CD14-positive monocyte (primary cell): ENCODE data around the gene QSER1. TPM values are rescaled to one million over a fixed set of nuclear protein-coding genes. Genes with fewer than 3 reads are reported as not detected.

Experiments used
- DNase-seq, 3 donors: peaks; one replicate each; pipeline ENCODE4 v3.0.0-alpha.2; 2011 to 2022
- H2AFZ ChIP-seq: 2 replicates; pipeline ENCODE4 v1.6.0; 2012; ENCODE audit warnings: mild to moderate bottlenecking, low read depth, low read length, inconsistent platforms; ENCODE audit not compliant: insufficient read depth, poor library complexity, severe bottlenecking
- H3K27ac ChIP-seq, 2 donors: 1 replicate in 1 of 2; 2 replicates in 1 of 2; pipeline ENCODE4 v1.5.1; 2012 to 2013; ENCODE audit warnings: low read length in 2 of 2, control low read depth in 1 of 2, inconsistent platforms in 1 of 2, low read depth in 1 of 2, mild to moderate bottlenecking in 1 of 2
- H3K27me3 ChIP-seq, 2 donors: one replicate each; pipeline versions ENCODE4 v1.6.0 to v1.6.1; 2011 to 2013; ENCODE audit warnings: low read length in 2 of 2; ENCODE audit not compliant: control insufficient read depth in 2 of 2, insufficient read depth in 2 of 2
- H3K36me3 ChIP-seq, 2 donors: replicated peaks in 1 of 2; 1 replicate in 1 of 2; 2 replicates in 1 of 2; pipeline versions ENCODE4 v1.5.1 to v1.6.1; 2012 to 2013; ENCODE audit warnings: low read length in 2 of 2, control low read depth in 1 of 2, inconsistent platforms in 1 of 2, mild to moderate bottlenecking in 1 of 2; ENCODE audit not compliant: insufficient read depth in 2 of 2, control insufficient read depth in 1 of 2
- H3K4me1 ChIP-seq, 2 donors: 1 replicate in 1 of 2; 2 replicates in 1 of 2; pipeline versions ENCODE4 v1.5.1 to v1.6.1; 2012 to 2013; ENCODE audit warnings: low read length in 2 of 2, control low read depth in 1 of 2, inconsistent platforms in 1 of 2, mild to moderate bottlenecking in 1 of 2, moderate library complexity in 1 of 2; ENCODE audit not compliant: insufficient read depth in 2 of 2, control insufficient read depth in 1 of 2
- H3K4me2 ChIP-seq: replicated peaks from 2 replicates; pipeline ENCODE3; 2012; ENCODE audit warnings: low read length, moderate library complexity, mild to moderate bottlenecking; ENCODE audit not compliant: poor library complexity, severe bottlenecking; ENCODE audit errors: extremely low read depth
- H3K4me3 ChIP-seq, 3 experiments: fragments of 200-600 bp in 1 of 3; sonication (generic) in 1 of 3; replicated peaks in 1 of 3; 1 replicate in 2 of 3; 2 replicates in 1 of 3; pipeline ENCODE4 v1.5.1; 2011 to 2013; ENCODE audit warnings: low read length in 3 of 3, mild to moderate bottlenecking in 3 of 3, control low read depth in 2 of 3, low read depth in 2 of 3, inconsistent platforms in 1 of 3, moderate library complexity in 1 of 3
- H3K79me2 ChIP-seq: 2 replicates; pipeline ENCODE4 v1.6.0; 2012; ENCODE audit warnings: mild to moderate bottlenecking, control low read depth, inconsistent platforms, low read length, moderate library complexity; ENCODE audit not compliant: insufficient read depth
- H3K9ac ChIP-seq: 2 replicates; pipeline ENCODE4 v1.6.0; 2017; ENCODE audit warnings: low read length, mild to moderate bottlenecking; ENCODE audit not compliant: insufficient read depth, poor library complexity, severe bottlenecking
- H3K9me3 ChIP-seq, 2 donors: replicated peaks in 1 of 2; 1 replicate in 1 of 2; 2 replicates in 1 of 2; pipeline versions ENCODE4 v1.5.1 to v1.6.1; 2012 to 2013; ENCODE audit warnings: low read length in 2 of 2, control low read depth in 1 of 2; ENCODE audit not compliant: control insufficient read depth in 1 of 2, insufficient read depth in 1 of 2
- H4K20me1 ChIP-seq: 2 replicates; pipeline ENCODE4 v1.6.0; 2012; ENCODE audit warnings: mild to moderate bottlenecking, low read length, control low read depth, moderate library complexity; ENCODE audit not compliant: insufficient read depth
- H3K27ac Mint-ChIP-seq, 7 donors: one replicate each; pipeline ENCODE4 v1.8.0; 2020; ENCODE audit warnings: mild to moderate bottlenecking in 7 of 7, mixed read lengths in 7 of 7, moderate library complexity in 6 of 7, inconsistent platforms in 2 of 7
- H3K27me3 Mint-ChIP-seq, 3 donors: one replicate each; pipeline ENCODE4 v1.8.0; 2021 to 2022; ENCODE audit warnings: low read depth in 3 of 3, mild to moderate bottlenecking in 3 of 3, mixed read lengths in 3 of 3, moderate library complexity in 3 of 3, inconsistent platforms in 1 of 3
- H3K36me3 Mint-ChIP-seq, 2 donors: one replicate each; pipeline ENCODE4 v1.8.0; 2020; ENCODE audit warnings: mixed read lengths in 2 of 2, inconsistent platforms in 1 of 2, mild to moderate bottlenecking in 1 of 2
- H3K4me1 Mint-ChIP-seq: one replicate; pipeline ENCODE4 v1.8.0; 2020; ENCODE audit warnings: mild to moderate bottlenecking, mixed read lengths
- H3K4me3 Mint-ChIP-seq, 2 donors: one replicate each; pipeline ENCODE4 v1.8.0; 2020; ENCODE audit warnings: mild to moderate bottlenecking in 2 of 2, mixed read lengths in 2 of 2, moderate library complexity in 1 of 2
- H3K9me3 Mint-ChIP-seq, 7 donors: one replicate each; pipeline ENCODE4 v1.8.0; 2020 to 2022; ENCODE audit warnings: mixed read lengths in 7 of 7, mild to moderate bottlenecking in 6 of 7, moderate library complexity in 6 of 7, inconsistent platforms in 2 of 7
- WGBS: methylation state at CpG from one replicate; pipeline ENCODE4 v1.1.5; 2013; ENCODE audit warnings: missing lambda C conversion rate; ENCODE audit not compliant: insufficient coverage; 5-methylcytosine and 5-hydroxymethylcytosine counted together
- intact Hi-C, 2 donors: fragments of 100-400 bp; cut with micrococcal nuclease; formaldehyde crosslinking; loops; one replicate each; pipeline versions ENCODE4 v1.15.0 to v1.15.1; 2023
- polyA plus RNA-seq, 3 donors: library from polyadenylated mRNA; depleted of rRNA in 1 of 3; unstranded in 2 of 3; stranded (reverse) in 1 of 3; fragments of 300-500 nt in 2 of 3; fragments of >200 nt in 1 of 3; fragmentation: Illumina TruSeq in 2 of 3; gene quantifications; 1 replicate in 2 of 3; 2 replicates in 1 of 3; pipeline ENCODE4 v1.2.3, GENCODE V29; 2012 to 2021
- TF ChIP-seq, protein P1 (sequence below): fragments of 200-600 bp; IDR thresholded peaks from one replicate; pipeline ENCODE4 v1.8.0; 2022; ENCODE audit warnings: antibody characterized with exemption, mild to moderate bottlenecking

The QSER1 gene
- polyA plus RNA-seq, 3 donors: 1.1 to 7.0 (median 2.5) TPM

DNA sequence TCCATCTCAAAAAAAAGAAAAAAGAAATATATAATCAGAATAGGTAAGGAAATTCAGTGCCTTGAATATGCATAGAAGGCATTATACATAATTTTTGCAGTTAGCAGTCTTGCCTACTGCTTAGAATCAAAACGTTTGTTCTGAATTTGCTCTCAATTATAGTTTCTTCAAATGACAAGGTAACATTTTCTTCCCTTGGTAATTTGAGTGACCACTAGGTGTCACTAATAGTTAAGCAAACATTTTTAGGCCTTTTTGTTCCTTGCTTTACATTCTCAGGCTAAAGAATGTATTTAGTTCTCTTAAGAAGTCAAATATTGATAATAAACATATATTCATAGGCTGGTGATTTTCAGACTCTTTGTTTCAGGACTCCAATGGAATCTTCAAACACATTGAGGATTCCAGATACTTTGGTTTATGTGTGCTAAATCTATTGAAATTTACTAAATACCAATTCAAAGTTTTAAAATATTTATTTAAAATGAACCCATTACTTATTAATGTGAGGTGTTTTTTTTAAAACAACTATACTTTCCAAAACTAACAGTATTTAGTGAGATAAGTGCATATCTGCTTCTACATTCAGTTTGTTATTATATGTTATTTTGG, 68.0 kb downstream of the QSER1 start:
- H3K9me3 ChIP-seq: no peaks in the 10 kb centered on the region

DNA sequence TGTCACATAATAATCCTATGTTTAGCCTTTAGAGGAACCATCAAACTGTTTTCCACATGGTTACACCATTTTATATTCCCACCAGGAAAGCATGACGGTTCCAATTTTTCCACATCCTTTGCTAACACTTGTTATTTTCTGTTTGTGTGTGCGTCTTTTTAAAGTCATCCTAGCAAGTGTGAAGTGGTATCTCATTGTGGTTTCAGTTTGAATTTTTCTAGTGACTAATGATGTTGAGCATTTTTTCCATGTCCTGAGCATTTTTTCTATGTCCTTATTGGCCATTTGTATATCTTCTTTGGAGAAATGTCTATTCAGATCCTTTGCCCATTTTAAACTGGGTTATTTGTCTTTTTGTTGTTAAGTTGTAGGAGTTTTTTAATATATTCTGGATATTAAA, 69.4 kb downstream of the QSER1 start:
- no peak overlapping the region for H3K4me2 ChIP-seq
- no peak overlapping the region for H3K4me3 ChIP-seq
- H4K20me1 ChIP-seq: no peaks in the 10 kb centered on the region
- Mint-ChIP-seq H3K4me1 (no peaks in the 10 kb centered on the region), H3K27me3 (no peaks in the 10 kb centered on the region), H3K9me3 (no peaks in the 10 kb centered on the region), H3K36me3 (peaks cover 50 to 69% of the 10 kb centered on the region in 2 donors), H3K4me3 (no peak overlapping the region), H3K27ac (peak overlapping the region in 1 of 7 donors; percentile 3)
- peaks cover 43 to 82% of the 10 kb centered on the region in 2 donors for H3K36me3 ChIP-seq
- no CpG with 5 or more reads among the region's 2 CpGs for WGBS
- H3K4me1 ChIP-seq: no peaks in the 10 kb centered on the region
- no peak overlapping the region for H3K27ac ChIP-seq
- H3K9me3 ChIP-seq: no peaks in the 10 kb centered on the region
- intact Hi-C loops: loop anchor here in 1 of 2 donors (10.0 kb wide), 1 partner anchor 363 kb away; no protein-coding TSS in a partner anchor
- no peak overlapping the region for H2AFZ ChIP-seq
- no peak for DNase-seq
- H3K9ac ChIP-seq: no peak overlapping the region
- no peaks in the 10 kb centered on the region for H3K79me2 ChIP-seq
- no peaks in the 10 kb centered on the region for H3K27me3 ChIP-seq
- TF ChIP-seq, protein P1, sequence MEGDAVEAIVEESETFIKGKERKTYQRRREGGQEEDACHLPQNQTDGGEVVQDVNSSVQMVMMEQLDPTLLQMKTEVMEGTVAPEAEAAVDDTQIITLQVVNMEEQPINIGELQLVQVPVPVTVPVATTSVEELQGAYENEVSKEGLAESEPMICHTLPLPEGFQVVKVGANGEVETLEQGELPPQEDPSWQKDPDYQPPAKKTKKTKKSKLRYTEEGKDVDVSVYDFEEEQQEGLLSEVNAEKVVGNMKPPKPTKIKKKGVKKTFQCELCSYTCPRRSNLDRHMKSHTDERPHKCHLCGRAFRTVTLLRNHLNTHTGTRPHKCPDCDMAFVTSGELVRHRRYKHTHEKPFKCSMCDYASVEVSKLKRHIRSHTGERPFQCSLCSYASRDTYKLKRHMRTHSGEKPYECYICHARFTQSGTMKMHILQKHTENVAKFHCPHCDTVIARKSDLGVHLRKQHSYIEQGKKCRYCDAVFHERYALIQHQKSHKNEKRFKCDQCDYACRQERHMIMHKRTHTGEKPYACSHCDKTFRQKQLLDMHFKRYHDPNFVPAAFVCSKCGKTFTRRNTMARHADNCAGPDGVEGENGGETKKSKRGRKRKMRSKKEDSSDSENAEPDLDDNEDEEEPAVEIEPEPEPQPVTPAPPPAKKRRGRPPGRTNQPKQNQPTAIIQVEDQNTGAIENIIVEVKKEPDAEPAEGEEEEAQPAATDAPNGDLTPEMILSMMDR: no peak

More for the DNA sequence above, 68.0 kb downstream of the QSER1 start:
- no peak overlapping the region for H3K4me3 ChIP-seq
- H3K27me3 ChIP-seq: no peaks in the 10 kb centered on the region
- intact Hi-C loops: loop anchor here (1.0 to 10.0 kb wide), 3 partner anchors 105 to 364 kb away; no protein-coding TSS in a partner anchor
- no peaks in the 10 kb centered on the region for H4K20me1 ChIP-seq
- H3K36me3 Mint-ChIP-seq: peaks cover 47 to 66% of the 10 kb centered on the region in 2 donors
- H3K4me3 Mint-ChIP-seq: no peak overlapping the region
- H3K27me3 Mint-ChIP-seq: no peaks in the 10 kb centered on the region
- no peaks in the 10 kb centered on the region for H3K9me3 Mint-ChIP-seq
- no peak overlapping the region for H3K4me2 ChIP-seq
- TF ChIP-seq, protein P1: peak; percentile 83
- no peaks in the 10 kb centered on the region for H3K4me1 ChIP-seq
- peaks cover 40 to 80% of the 10 kb centered on the region in 2 donors for H3K36me3 ChIP-seq
- no peaks in the 10 kb centered on the region for H3K79me2 ChIP-seq
- no CpG with 5 or more reads among the region's 1 CpG for WGBS
- no peak overlapping the region for H3K27ac Mint-ChIP-seq
- H3K9ac ChIP-seq: no peak overlapping the region
- H3K27ac ChIP-seq: no peak overlapping the region
- DNase-seq: peak; percentile 20 to 58 (median 40)
- H3K4me1 Mint-ChIP-seq: no peaks in the 10 kb centered on the region
- H2AFZ ChIP-seq: no peak overlapping the region
